Stomach (tissue), 9 donors: ENCODE measurements around the gene PDGFD. TPM values are rescaled to one million over a fixed set of nuclear protein-coding genes. Genes with fewer than 3 reads are reported as not detected.

Experiments used
- DNase-seq, 2 donors: peaks; one replicate each; pipeline versions ENCODE4 v3.0.0 to v3.0.0-alpha.2; 2013 to 2019
- H3K27ac ChIP-seq, 5 donors: fragments of 200-600 bp in 4 of 5; sonication (generic) in 4 of 5; one replicate each; pipeline ENCODE4 v1.5.1; 2013 to 2019; ENCODE audit warnings: mild to moderate bottlenecking in 1 of 5, moderate library complexity in 1 of 5
- H3K27me3 ChIP-seq, 3 donors: fragments of 200-600 bp; sonication (generic); one replicate each; pipeline ENCODE4 v1.5.1; 2017 to 2019; ENCODE audit warnings: mixed run types in 1 of 3
- H3K36me3 ChIP-seq, 4 donors: fragments of 200-600 bp; sonication (generic); 1 replicate in 3 of 4; 2 replicates in 1 of 4; pipeline ENCODE4 v1.5.1; 2016 to 2019
- H3K4me1 ChIP-seq, 4 donors: fragments of 200-600 bp; sonication (generic); one replicate each; pipeline ENCODE4 v1.5.1; 2016 to 2019
- H3K4me3 ChIP-seq, 4 donors: fragments of 200-600 bp; sonication (generic) in 3 of 4; one replicate each; pipeline ENCODE4 v1.5.1; 2016 to 2019; ENCODE audit warnings: mild to moderate bottlenecking in 1 of 4
- H3K9me3 ChIP-seq, 4 donors: fragments of 200-600 bp; sonication (generic); one replicate each; pipeline ENCODE4 v1.5.1; 2016 to 2019
- CTCF ChIP-seq, 7 experiments: fragments of 450-650 bp in 4 of 7; fragments of 200-600 bp in 3 of 7; sonication (generic) in 3 of 7; IDR thresholded peaks; one replicate each; pipeline ENCODE4 v1.5.1; 2016 to 2019; ENCODE audit warnings: antibody characterized with exemption in 7 of 7, control low read depth in 2 of 7, mild to moderate bottlenecking in 1 of 7
- EP300 ChIP-seq: sonication (generic); formaldehyde crosslinking; IDR thresholded peaks from one replicate; pipeline ENCODE4 v1.6.1; 2017; ENCODE audit warnings: antibody characterized with exemption
- POLR2A ChIP-seq, 4 donors: fragments of 450-650 bp; IDR thresholded peaks; one replicate each; pipeline ENCODE4 v1.6.1; 2016; ENCODE audit warnings: antibody characterized with exemption in 4 of 4, control low read depth in 2 of 4, mild to moderate bottlenecking in 1 of 4, moderate library complexity in 1 of 4
- POLR2AphosphoS5 ChIP-seq, 3 donors: sonication (generic); formaldehyde crosslinking; IDR thresholded peaks; one replicate each; pipeline ENCODE4 v1.6.1; 2016; ENCODE audit warnings: antibody characterized with exemption in 3 of 3
- WGBS, 5 donors: extraction: QIAGEN DNeasy Blood & Tissue Kit in 3 of 5; methylation state at CpG; one replicate each; pipeline versions ENCODE4 v1.1.5 to v1.1.7; 2013 to 2018; 5-methylcytosine and 5-hydroxymethylcytosine counted together
- intact Hi-C: fragments of 100-400 bp; cut with DNase I; formaldehyde crosslinking; loops from one replicate; pipeline ENCODE4 v1.15.1; 2023; ENCODE audit warnings: low total_unique reads
- polyA plus RNA-seq, 3 donors: library from polyadenylated mRNA; stranded (reverse); fragments of 200-250 nt; gene quantifications; one replicate each; pipeline ENCODE4 v1.2.3, GENCODE V29; 2013
- total RNA-seq, 5 donors: library from RNA; depleted of rRNA; stranded (reverse); fragments of >200 nt; gene quantifications; one replicate each; pipeline versions ENCODE4 v1.1.0 to v1.2.3, GENCODE V29; 2014 to 2016
- donor health status: healthy with polysubstance abuse.
- donor health status: Bipolar disorder and iron deficiency.
- donor health status: healthy.

The PDGFD gene
- total and polyA plus RNA-seq, 8 donors: 2.4 to 41.5 (median 9.0) TPM; not detected in 1

- intact Hi-C loops: no loop called here
- WGBS, 5 donors: 59 to 89% (median 74%) methylated on average over 5 of the region's 5 CpGs
Measured at GRCh38 chr11:104000798-104001197, 163.1 kb downstream of the PDGFD start.

GRCh38 chr11:103998826-103999508, 165.0 kb downstream of the PDGFD start:
- WGBS, 5 donors: 84 to 91% (median 88%) methylated on average over 5 of the region's 5 CpGs
- intact Hi-C loops: no loop called here
- DNase-seq: no peak
- H3K9me3 ChIP-seq: no peaks in the 10 kb centered on the region
- no peak overlapping the region for H3K27ac ChIP-seq
- H3K4me3 ChIP-seq: no peak overlapping the region
- H3K4me1 ChIP-seq: peaks cover 0 to 14% (median under 1%) of the 10 kb centered on the region in 4 donors
- TF ChIP-seq EP300 (no peak), POLR2AphosphoS5 (IDR thresholded peaks at IDR 0.05) (no peak), CTCF (IDR thresholded peaks at IDR 0.05) (no peak), POLR2A (IDR thresholded peaks at IDR 0.05) (no peak)
- no peaks in the 10 kb centered on the region for H3K27me3 ChIP-seq
- no peaks in the 10 kb centered on the region for H3K36me3 ChIP-seq

More at GRCh38 chr11:104000798-104001197, 163.1 kb downstream of the PDGFD start:
- Histone ChIP-seq H3K4me3 (no peak overlapping the region), H3K4me1 (peaks cover 0 to 19% (median 0%) of the 10 kb centered on the region in 4 donors), H3K36me3 (no peaks in the 10 kb centered on the region), H3K9me3 (no peaks in the 10 kb centered on the region), H3K27ac (no peak overlapping the region), H3K27me3 (no peaks in the 10 kb centered on the region)
- TF ChIP-seq POLR2AphosphoS5 (IDR thresholded peaks at IDR 0.05) (no peak), EP300 (no peak), POLR2A (IDR thresholded peaks at IDR 0.05) (no peak), CTCF (IDR thresholded peaks at IDR 0.05) (no peak)
- peak in 1 of 2 donors; percentile 22 for DNase-seq

- no peak for DNase-seq
- Histone ChIP-seq H3K9me3 (no peaks in the 10 kb centered on the region), H3K4me1 (peaks cover 0 to 19% (median 2%) of the 10 kb centered on the region in 4 donors), H3K27me3 (no peaks in the 10 kb centered on the region), H3K27ac (no peak overlapping the region), H3K36me3 (no peaks in the 10 kb centered on the region), H3K4me3 (no peak overlapping the region)
- 93 to 100% (median 94%) methylated on average over 1 of the region's 1 CpG for WGBS, 5 donors
- intact Hi-C loops: no loop called here
- TF ChIP-seq POLR2AphosphoS5 (IDR thresholded peaks at IDR 0.05): no peak
- no peak for TF ChIP-seq CTCF (IDR thresholded peaks at IDR 0.05)
- TF ChIP-seq EP300: no peak
- no peak for TF ChIP-seq POLR2A (IDR thresholded peaks at IDR 0.05)
Measured at GRCh38 chr11:103997082-103997481, 166.9 kb downstream of the PDGFD start.

- WGBS, 5 donors: 93 to 98% (median 95%) methylated on average over 4 of the region's 4 CpGs
- DNase-seq: no peak
- H3K4me1 ChIP-seq: peaks cover 0 to 11% (median 2%) of the 10 kb centered on the region in 4 donors
- intact Hi-C loops: no loop called here
- H3K4me3 ChIP-seq: no peak overlapping the region
- TF ChIP-seq POLR2A (IDR thresholded peaks at IDR 0.05) (no peak), POLR2AphosphoS5 (IDR thresholded peaks at IDR 0.05) (no peak), CTCF (IDR thresholded peaks at IDR 0.05) (no peak), EP300 (no peak)
- H3K9me3 ChIP-seq: no peaks in the 10 kb centered on the region
- no peaks in the 10 kb centered on the region for H3K36me3 ChIP-seq
- no peak overlapping the region for H3K27ac ChIP-seq
- no peaks in the 10 kb centered on the region for H3K27me3 ChIP-seq
Measured at GRCh38 chr11:103995896-103996295, 168.1 kb downstream of the PDGFD start.
